Subcutaneous abdominal adipose tissue (tissue), 5 donors: Measurements from ENCODE around the gene REV3L.

Experiments used
- H3K27ac ChIP-seq: one replicate; pipeline ENCODE4 v1.7.0; 2013; ENCODE audit warnings: low read depth, mild to moderate bottlenecking, inconsistent platforms, low read length, moderate library complexity
- H3K27me3 ChIP-seq, 5 donors: one replicate each; pipeline ENCODE4 v1.7.0; 2013; ENCODE audit warnings: low read length in 5 of 5, inconsistent platforms in 1 of 5; ENCODE audit not compliant: control insufficient read depth in 5 of 5, insufficient read depth in 4 of 5
- H3K36me3 ChIP-seq, 5 donors: one replicate each; pipeline ENCODE4 v1.7.0; 2013; ENCODE audit warnings: low read length in 5 of 5; ENCODE audit not compliant: control insufficient read depth in 5 of 5, insufficient read depth in 5 of 5
- H3K4me1 ChIP-seq, 5 donors: one replicate each; pipeline ENCODE4 v1.7.0; 2013; ENCODE audit warnings: low read length in 5 of 5, mild to moderate bottlenecking in 3 of 5, moderate library complexity in 1 of 5; ENCODE audit not compliant: control insufficient read depth in 5 of 5, insufficient read depth in 5 of 5
- H3K4me3 ChIP-seq, 5 donors: one replicate each; pipeline ENCODE4 v1.7.0; 2013; ENCODE audit warnings: low read length in 5 of 5, low read depth in 1 of 5
- H3K9ac ChIP-seq, 5 donors: one replicate each; pipeline ENCODE4 v1.7.0; 2013; ENCODE audit warnings: low read length in 5 of 5, mild to moderate bottlenecking in 4 of 5, moderate library complexity in 3 of 5
- H3K9me3 ChIP-seq, 5 donors: one replicate each; pipeline ENCODE4 v1.7.0; 2013; ENCODE audit warnings: low read length in 5 of 5; ENCODE audit not compliant: control insufficient read depth in 5 of 5
- donor health status: healthy.
- donor health status: healthy.
- donor health status: healthy.
- donor health status: healthy.
- donor health status: healthy.

The REV3L gene

GRCh38 chr6:111474106-111474505 lies 8.9 kb downstream of the REV3L start:
- Histone ChIP-seq H3K36me3 (peaks cover 0 to 4% (median 2%) of the 10 kb centered on the region in 5 donors), H3K9ac (no peak overlapping the region), H3K27ac (no peak overlapping the region), H3K27me3 (no peaks in the 10 kb centered on the region), H3K4me3 (no peak overlapping the region), H3K4me1 (peaks cover 3 to 28% (median 24%) of the 10 kb centered on the region in 5 donors), H3K9me3 (no peaks in the 10 kb centered on the region)

- Histone ChIP-seq H3K36me3 (peaks cover 0 to 4% (median 2%) of the 10 kb centered on the region in 5 donors), H3K9me3 (no peaks in the 10 kb centered on the region), H3K27me3 (no peaks in the 10 kb centered on the region), H3K4me3 (no peak overlapping the region), H3K27ac (no peak overlapping the region), H3K9ac (no peak overlapping the region), H3K4me1 (peaks cover 3 to 26% (median 15%) of the 10 kb centered on the region in 5 donors)
Observed at GRCh38 chr6:111472933-111473435, 10.0 kb downstream of the REV3L start.

DNA sequence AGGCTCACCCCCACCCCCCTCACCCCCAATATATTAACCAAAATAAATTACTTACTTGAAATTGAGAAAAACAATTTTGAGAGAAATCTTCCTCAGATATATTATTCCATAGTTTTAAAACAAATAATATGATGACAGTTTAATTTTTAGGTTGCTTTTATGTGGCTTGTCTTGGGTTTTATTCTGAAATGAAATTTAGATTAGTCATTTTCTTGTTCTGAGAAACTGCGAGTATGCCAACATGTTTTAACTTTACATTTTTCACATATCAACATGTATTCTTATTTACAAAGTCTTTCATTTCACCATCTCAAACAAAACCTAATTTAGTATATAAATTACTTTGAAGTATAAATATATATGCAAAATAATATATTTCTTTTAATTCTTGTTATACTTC lies 11.1 kb downstream of the REV3L start:
- Histone ChIP-seq H3K9me3 (no peaks in the 10 kb centered on the region), H3K4me1 (peaks cover 3 to 21% (median 7%) of the 10 kb centered on the region in 5 donors), H3K27me3 (no peaks in the 10 kb centered on the region), H3K27ac (no peak overlapping the region), H3K4me3 (no peak overlapping the region), H3K9ac (no peak overlapping the region), H3K36me3 (peaks cover 0 to 7% (median 2%) of the 10 kb centered on the region in 5 donors)

DNA sequence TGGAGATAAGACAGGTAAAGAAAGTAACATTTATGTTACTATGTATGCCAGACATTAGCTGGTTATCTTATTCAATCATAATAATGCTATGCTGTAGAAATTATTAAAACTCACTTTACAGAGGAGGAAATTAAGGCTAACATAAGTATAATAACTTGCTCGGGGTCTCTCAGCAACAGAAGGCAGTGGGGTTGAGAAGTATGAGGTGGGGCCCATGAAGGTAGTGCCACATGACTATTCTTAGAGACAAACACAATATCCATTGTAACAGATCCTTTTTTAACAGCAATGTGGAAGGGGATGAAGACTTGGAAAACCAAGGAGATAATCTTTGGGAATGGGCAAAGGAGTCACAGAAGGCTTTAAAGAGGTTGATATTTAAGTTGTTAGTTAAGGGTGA lies 11.5 kb downstream of the REV3L start:
- Histone ChIP-seq H3K4me3 (no peak overlapping the region), H3K9ac (no peak overlapping the region), H3K27me3 (no peaks in the 10 kb centered on the region), H3K9me3 (no peaks in the 10 kb centered on the region), H3K4me1 (peaks cover 3 to 21% (median 7%) of the 10 kb centered on the region in 5 donors), H3K27ac (no peak overlapping the region), H3K36me3 (peaks cover 0 to 7% (median 2%) of the 10 kb centered on the region in 5 donors)

- H3K27ac ChIP-seq: no peak overlapping the region
- H3K9me3 ChIP-seq: no peaks in the 10 kb centered on the region
- peaks cover 3 to 21% (median 7%) of the 10 kb centered on the region in 5 donors for H3K4me1 ChIP-seq
- no peak overlapping the region for H3K9ac ChIP-seq
- H3K4me3 ChIP-seq: no peak overlapping the region
- peaks cover 0 to 7% (median 2%) of the 10 kb centered on the region in 5 donors for H3K36me3 ChIP-seq
- H3K27me3 ChIP-seq: no peaks in the 10 kb centered on the region
Observed at GRCh38 chr6:111470991-111471390, 12.0 kb downstream of the REV3L start.

- Histone ChIP-seq H3K9ac (no peak overlapping the region), H3K4me1 (peaks cover 3 to 21% (median 6%) of the 10 kb centered on the region in 5 donors), H3K36me3 (peaks cover 0 to 7% (median 2%) of the 10 kb centered on the region in 5 donors), H3K9me3 (no peaks in the 10 kb centered on the region), H3K27ac (peak overlapping the region; percentile 0), H3K4me3 (no peak overlapping the region), H3K27me3 (no peaks in the 10 kb centered on the region)
Observed at GRCh38 chr6:111469543-111469942, 13.5 kb downstream of the REV3L start.

- Histone ChIP-seq H3K9me3 (no peaks in the 10 kb centered on the region), H3K9ac (no peak overlapping the region), H3K36me3 (peaks cover 0 to 7% (median 2%) of the 10 kb centered on the region in 5 donors), H3K4me3 (no peak overlapping the region), H3K27ac (no peak overlapping the region), H3K4me1 (peaks cover 0 to 16% (median 3%) of the 10 kb centered on the region in 5 donors), H3K27me3 (no peaks in the 10 kb centered on the region)
Observed at GRCh38 chr6:111468329-111469012, 14.5 kb downstream of the REV3L start.

- no peaks in the 10 kb centered on the region for H3K9me3 ChIP-seq
- H3K9ac ChIP-seq: no peak overlapping the region
- peaks cover 5 to 17% (median 9%) of the 10 kb centered on the region in 5 donors for H3K36me3 ChIP-seq
- H3K4me3 ChIP-seq: no peak overlapping the region
- H3K4me1 ChIP-seq: peaks cover 0 to 23% (median 8%) of the 10 kb centered on the region in 5 donors
- H3K27ac ChIP-seq: no peak overlapping the region
- H3K27me3 ChIP-seq: no peaks in the 10 kb centered on the region
Observed at GRCh38 chr6:111464184-111464583, 18.8 kb downstream of the REV3L start.

DNA sequence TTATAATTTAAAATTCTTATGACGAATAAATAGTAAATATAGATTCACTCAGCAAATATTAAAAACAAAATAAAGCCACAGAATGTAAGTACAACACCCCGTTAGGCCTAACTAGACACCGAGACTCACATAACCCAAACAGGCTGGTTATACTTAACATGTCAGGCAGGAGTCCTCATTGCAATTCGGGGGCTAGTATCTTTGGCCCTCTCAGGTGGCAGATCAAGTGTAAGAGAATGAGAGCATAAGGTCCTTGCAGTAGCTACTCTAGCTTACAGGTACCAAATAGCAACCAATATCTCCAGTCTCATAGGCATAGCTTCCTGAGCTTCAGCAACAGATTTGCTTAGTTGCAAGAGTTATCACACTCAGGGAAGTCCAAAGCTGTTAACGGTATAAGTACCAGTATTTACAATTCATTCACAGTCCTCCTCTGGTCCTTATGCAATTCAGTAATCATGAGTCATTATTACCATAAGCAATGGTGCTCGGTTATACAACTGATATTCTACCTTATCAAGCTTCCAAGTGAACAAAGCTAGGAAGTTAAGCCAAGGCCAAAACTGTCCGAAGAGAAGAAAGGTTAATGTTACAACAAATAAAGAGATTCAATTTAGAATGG lies 20.1 kb downstream of the REV3L start:
- Histone ChIP-seq H3K27me3 (no peaks in the 10 kb centered on the region), H3K4me3 (no peak overlapping the region), H3K4me1 (peaks cover 0 to 17% (median 8%) of the 10 kb centered on the region in 5 donors), H3K9me3 (peaks cover 0 to 4% (median 0%) of the 10 kb centered on the region in 5 donors), H3K36me3 (peaks cover 5 to 25% (median 9%) of the 10 kb centered on the region in 5 donors), H3K27ac (no peak overlapping the region), H3K9ac (no peak overlapping the region)

- H3K27me3 ChIP-seq: no peaks in the 10 kb centered on the region
- H3K9me3 ChIP-seq: peaks cover 0 to 4% (median 0%) of the 10 kb centered on the region in 5 donors
- H3K4me1 ChIP-seq: peaks cover 0 to 16% (median 8%) of the 10 kb centered on the region in 5 donors
- H3K27ac ChIP-seq: peak overlapping the region; percentile 47
- peaks cover 5 to 25% (median 8%) of the 10 kb centered on the region in 5 donors for H3K36me3 ChIP-seq
- peak overlapping the region in 1 of 5 donors; percentile 35 for H3K9ac ChIP-seq
- peak overlapping the region in 1 of 5 donors; percentile 28 for H3K4me3 ChIP-seq
Observed at GRCh38 chr6:111461860-111462259, 21.2 kb downstream of the REV3L start.
